MM.1S (cell line): ENCODE measurements around the gene ZFPL1.

Experiments
- DNase-seq: peaks from one replicate; pipeline ENCODE4 v3.0.0-alpha.2; 2015
- H2AFZ ChIP-seq: fragments of 300-600 bp; sonication (generic); 2 replicates; pipeline ENCODE4 v1.6.0; 2016; ENCODE audit warnings: antibody characterized with exemption, low read length
- H3F3A ChIP-seq: fragments of 300-600 bp; sonication (generic); 2 replicates; pipeline ENCODE4 v1.6.1; 2016; ENCODE audit warnings: mild to moderate bottlenecking, antibody characterized with exemption, low read length, moderate library complexity, mixed read lengths; ENCODE audit not compliant: insufficient read depth
- H3K27ac ChIP-seq: fragments of 300-600 bp; sonication (generic); 2 replicates; pipeline ENCODE4 v1.5.1; 2016; ENCODE audit warnings: mild to moderate bottlenecking, low read length
- H3K27me3 ChIP-seq: fragments of 300-600 bp; sonication (generic); replicated peaks from 2 replicates; pipeline ENCODE4 v1.6.0; 2016; ENCODE audit warnings: low read length; ENCODE audit not compliant: insufficient read depth
- H3K36me3 ChIP-seq: fragments of 300-600 bp; sonication (generic); replicated peaks from 2 replicates; pipeline ENCODE4 v1.6.1; 2016; ENCODE audit warnings: mild to moderate bottlenecking, low read length, mixed read lengths; ENCODE audit not compliant: insufficient read depth
- H3K4me1 ChIP-seq: fragments of 300-600 bp; sonication (generic); 2 replicates; pipeline ENCODE4 v1.6.1; 2016; ENCODE audit warnings: low read length, mixed read lengths
- H3K4me2 ChIP-seq: fragments of 300-600 bp; sonication (generic); 2 replicates; pipeline ENCODE4 v1.6.0; 2016; ENCODE audit warnings: low read depth, low read length
- H3K4me3 ChIP-seq: fragments of 300-600 bp; sonication (generic); 2 replicates; pipeline ENCODE4 v1.5.1; 2016; ENCODE audit warnings: low read length, mixed read lengths
- H3K79me2 ChIP-seq: fragments of 300-600 bp; sonication (generic); 2 replicates; pipeline ENCODE4 v1.6.1; 2016; ENCODE audit warnings: mixed run types, low read length, mixed read lengths
- H3K9ac ChIP-seq: fragments of 300-600 bp; sonication (generic); 2 replicates; pipeline ENCODE4 v1.6.1; 2016; ENCODE audit warnings: low read length, mixed read lengths
- H3K9me2 ChIP-seq: fragments of 300-600 bp; sonication (generic); replicated peaks from 2 replicates; pipeline ENCODE4 v1.6.1; 2016; ENCODE audit warnings: mild to moderate bottlenecking, low read length, mixed read lengths; ENCODE audit not compliant: insufficient read depth
- H3K9me3 ChIP-seq: fragments of 300-600 bp; sonication (generic); replicated peaks from 2 replicates; pipeline ENCODE4 v1.6.1; 2016; ENCODE audit warnings: mild to moderate bottlenecking, low read length, mixed read lengths; ENCODE audit not compliant: insufficient read depth
- H4K20me1 ChIP-seq: fragments of 300-600 bp; sonication (generic); 2 replicates; pipeline ENCODE4 v1.6.1; 2016; ENCODE audit warnings: mild to moderate bottlenecking, low read length, moderate library complexity, mixed read lengths; ENCODE audit not compliant: insufficient read depth
- EZH2 ChIP-seq: fragments of 300-600 bp; sonication (generic); optimal IDR thresholded peaks from 2 replicates; pipeline ENCODE3; 2017; ENCODE audit warnings: low read depth, mild to moderate bottlenecking, antibody characterized with exemption, low read length, mixed read lengths
- EZH2phosphoT487 ChIP-seq: fragments of 300-600 bp; sonication (generic); IDR thresholded peaks from 2 replicates; pipeline ENCODE4 v1.6.1; 2018; ENCODE audit warnings: antibody characterized with exemption, low read length
- TF ChIP-seq, protein P1 (sequence below): fragments of 300-600 bp; sonication (generic); IDR thresholded peaks from 2 replicates; pipeline ENCODE4 v1.5.1; 2016; ENCODE audit warnings: antibody characterized with exemption, low read length, mixed read lengths

Gene ZFPL1

DNA sequence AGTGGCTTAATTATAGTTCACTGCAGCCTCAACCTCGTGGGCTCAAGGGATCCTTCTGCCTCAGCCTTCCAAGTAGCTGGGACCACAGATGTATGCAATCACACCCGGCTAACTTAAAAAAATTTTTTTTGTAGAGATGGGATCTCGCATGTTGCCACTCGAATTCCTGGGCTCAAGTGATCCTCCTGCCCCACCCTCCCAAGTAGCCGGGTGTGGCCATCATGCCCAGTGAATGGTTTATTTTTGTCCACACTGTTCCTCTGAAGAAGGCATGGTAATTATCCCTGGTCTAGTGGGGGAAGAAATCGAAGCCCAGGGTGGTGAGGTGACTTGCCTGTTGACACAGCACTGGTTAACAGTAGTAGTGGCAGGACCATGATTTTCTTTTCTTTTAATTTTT lies 41.1 kb upstream of the ZFPL1 start:
- DNase-seq = no peak
- TF ChIP-seq EZH2 = no peak
- Histone ChIP-seq H4K20me1 (no peaks in the 10 kb centered on the region), H2AFZ (no peak overlapping the region), H3K9me2 (no peaks in the 10 kb centered on the region), H3K79me2 (peaks cover 42% of the 10 kb centered on the region), H3K9ac (no peak overlapping the region), H3K4me3 (0 out of 2 replicates have a peak overlapping the region, but pooled peaks have one; percentile 76), H3K36me3 (no peaks in the 10 kb centered on the region), H3K27me3 (no peaks in the 10 kb centered on the region), H3K27ac (no peak overlapping the region), H3F3A (peaks cover 12% of the 10 kb centered on the region), H3K9me3 (no peaks in the 10 kb centered on the region), H3K4me1 (peaks cover 13% of the 10 kb centered on the region), H3K4me2 (no peak overlapping the region)

DNA sequence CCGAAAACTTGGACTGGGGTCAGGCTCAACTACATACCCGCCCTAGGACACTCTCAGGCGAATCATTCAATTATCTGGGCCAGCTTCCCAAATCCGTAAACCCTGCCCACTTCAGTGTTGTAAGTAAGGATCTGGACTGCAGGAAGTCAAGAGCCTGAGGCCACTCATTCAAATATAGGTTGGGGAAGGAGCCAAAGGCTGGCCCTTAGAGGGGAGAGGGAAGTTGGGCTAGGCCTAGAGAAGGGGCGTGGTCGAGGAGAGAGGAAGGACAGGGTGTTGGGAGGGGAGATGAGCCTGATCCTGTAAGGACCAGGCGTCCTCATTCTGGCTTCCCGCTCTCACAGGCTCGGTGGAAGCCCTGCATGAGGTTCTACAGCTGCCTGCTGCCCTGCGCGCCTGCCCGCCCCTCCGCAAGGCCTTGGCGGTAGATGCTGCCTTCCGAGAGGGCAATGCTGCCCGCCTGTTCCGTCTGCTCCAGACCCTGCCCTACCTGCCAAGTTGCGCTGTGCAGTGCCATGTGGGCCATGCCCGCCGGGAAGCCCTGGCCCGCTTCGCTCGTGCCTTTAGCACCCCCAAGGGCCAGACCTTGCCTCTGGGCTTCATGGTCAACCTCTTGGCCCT lies 40.0 kb upstream of the ZFPL1 start:
- Histone ChIP-seq H3K27ac (no peak overlapping the region), H3K79me2 (peaks cover 42% of the 10 kb centered on the region), H2AFZ (no peak overlapping the region), H3K27me3 (no peaks in the 10 kb centered on the region), H3K9ac (no peak overlapping the region), H3K4me3 (no peak overlapping the region), H3K36me3 (no peaks in the 10 kb centered on the region), H3K9me2 (no peaks in the 10 kb centered on the region), H3K4me2 (no peak overlapping the region), H3K9me3 (no peaks in the 10 kb centered on the region), H4K20me1 (no peaks in the 10 kb centered on the region), H3K4me1 (peaks cover 13% of the 10 kb centered on the region), H3F3A (peaks cover 12% of the 10 kb centered on the region)
- TF ChIP-seq, protein P1, sequence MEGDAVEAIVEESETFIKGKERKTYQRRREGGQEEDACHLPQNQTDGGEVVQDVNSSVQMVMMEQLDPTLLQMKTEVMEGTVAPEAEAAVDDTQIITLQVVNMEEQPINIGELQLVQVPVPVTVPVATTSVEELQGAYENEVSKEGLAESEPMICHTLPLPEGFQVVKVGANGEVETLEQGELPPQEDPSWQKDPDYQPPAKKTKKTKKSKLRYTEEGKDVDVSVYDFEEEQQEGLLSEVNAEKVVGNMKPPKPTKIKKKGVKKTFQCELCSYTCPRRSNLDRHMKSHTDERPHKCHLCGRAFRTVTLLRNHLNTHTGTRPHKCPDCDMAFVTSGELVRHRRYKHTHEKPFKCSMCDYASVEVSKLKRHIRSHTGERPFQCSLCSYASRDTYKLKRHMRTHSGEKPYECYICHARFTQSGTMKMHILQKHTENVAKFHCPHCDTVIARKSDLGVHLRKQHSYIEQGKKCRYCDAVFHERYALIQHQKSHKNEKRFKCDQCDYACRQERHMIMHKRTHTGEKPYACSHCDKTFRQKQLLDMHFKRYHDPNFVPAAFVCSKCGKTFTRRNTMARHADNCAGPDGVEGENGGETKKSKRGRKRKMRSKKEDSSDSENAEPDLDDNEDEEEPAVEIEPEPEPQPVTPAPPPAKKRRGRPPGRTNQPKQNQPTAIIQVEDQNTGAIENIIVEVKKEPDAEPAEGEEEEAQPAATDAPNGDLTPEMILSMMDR = no peak
- no peak for TF ChIP-seq EZH2phosphoT487
- no peak for TF ChIP-seq EZH2
- no peak for DNase-seq

DNA sequence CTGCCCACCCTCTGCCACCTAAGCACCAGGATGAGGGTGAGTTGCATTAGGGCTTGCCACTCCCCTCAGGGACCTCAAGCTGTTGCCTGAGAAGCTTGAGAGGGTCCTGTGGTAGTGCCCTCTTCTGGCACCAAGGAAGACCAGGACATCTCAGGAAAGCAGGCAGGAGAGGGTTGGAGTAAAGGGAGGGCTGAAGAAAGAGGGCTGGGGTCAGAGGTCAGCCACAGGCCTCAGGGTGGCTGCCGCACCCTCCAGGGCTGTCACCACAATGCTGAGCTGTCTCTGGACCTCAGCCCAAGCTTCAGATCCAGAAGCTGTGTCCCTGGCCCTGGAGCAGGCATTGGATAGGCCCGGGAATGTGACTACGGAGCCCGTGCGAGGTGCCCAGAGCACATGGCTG lies 39.0 kb upstream of the ZFPL1 start:
- peaks cover 10% of the 10 kb centered on the region for H3K4me1 ChIP-seq
- H3K79me2 ChIP-seq = peaks cover 42% of the 10 kb centered on the region
- no peak overlapping the region for H3K4me3 ChIP-seq
- no peaks in the 10 kb centered on the region for H3K9me2 ChIP-seq
- H3F3A ChIP-seq = peaks cover 11% of the 10 kb centered on the region
- no peak overlapping the region for H2AFZ ChIP-seq
- no peaks in the 10 kb centered on the region for H4K20me1 ChIP-seq
- H3K27ac ChIP-seq = no peak overlapping the region
- no peak for DNase-seq
- H3K9ac ChIP-seq = no peak overlapping the region
- no peak overlapping the region for H3K4me2 ChIP-seq
- TF ChIP-seq EZH2 = no peak
- TF ChIP-seq, protein P1 = no peak
- TF ChIP-seq EZH2phosphoT487 = no peak
- H3K9me3 ChIP-seq = no peaks in the 10 kb centered on the region
- H3K36me3 ChIP-seq = no peaks in the 10 kb centered on the region
- no peaks in the 10 kb centered on the region for H3K27me3 ChIP-seq

DNA sequence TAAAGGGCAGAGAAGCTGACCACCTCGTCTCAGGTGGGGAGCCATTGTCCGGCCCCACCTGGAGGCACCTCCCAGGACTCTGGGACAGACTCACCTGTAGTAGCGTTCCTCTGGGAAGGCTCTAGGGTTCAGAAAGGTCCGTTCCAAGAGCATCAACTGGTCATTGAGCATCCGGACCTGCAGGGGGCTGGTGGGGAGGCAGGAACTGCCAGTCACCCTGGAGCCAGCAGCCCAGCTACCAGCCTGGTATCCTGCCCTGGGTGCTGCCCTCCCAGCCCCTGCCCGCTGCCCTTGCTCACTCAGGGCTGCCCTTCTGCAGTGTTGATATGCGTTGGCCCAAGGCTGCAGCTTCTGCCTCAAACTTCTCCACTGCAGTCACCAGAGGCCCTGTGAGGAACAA lies 38.3 kb upstream of the ZFPL1 start:
- Histone ChIP-seq H3K36me3 (no peaks in the 10 kb centered on the region), H3K4me1 (peaks cover 8% of the 10 kb centered on the region; the same call in 1 of the 2 replicates), H4K20me1 (no peaks in the 10 kb centered on the region), H3K27me3 (no peaks in the 10 kb centered on the region), H3K9ac (no peak overlapping the region), H3K9me2 (no peaks in the 10 kb centered on the region), H2AFZ (no peak overlapping the region), H3F3A (peaks cover 6% of the 10 kb centered on the region), H3K79me2 (peaks cover 42% of the 10 kb centered on the region), H3K27ac (no peak overlapping the region), H3K4me2 (no peak overlapping the region), H3K9me3 (no peaks in the 10 kb centered on the region), H3K4me3 (no peak overlapping the region)
- DNase-seq = no peak
- TF ChIP-seq, protein P1 = no peak
- no peak for TF ChIP-seq EZH2phosphoT487
- no peak for TF ChIP-seq EZH2
